ENCODE data around the gene DEFB124. TPM values are rescaled to one million over a fixed set of nuclear protein-coding genes. Genes with fewer than 3 reads are reported as not detected.
"Not testable (repeated sequence)": the region's sequence is repeated elsewhere in the genome, so short reads cannot be mapped to it uniquely, and the experiment has no call there.

The DEFB124 gene, protein sequence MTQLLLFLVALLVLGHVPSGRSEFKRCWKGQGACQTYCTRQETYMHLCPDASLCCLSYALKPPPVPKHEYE
- total RNA-seq, result not detected in 2 replicates

DNA sequence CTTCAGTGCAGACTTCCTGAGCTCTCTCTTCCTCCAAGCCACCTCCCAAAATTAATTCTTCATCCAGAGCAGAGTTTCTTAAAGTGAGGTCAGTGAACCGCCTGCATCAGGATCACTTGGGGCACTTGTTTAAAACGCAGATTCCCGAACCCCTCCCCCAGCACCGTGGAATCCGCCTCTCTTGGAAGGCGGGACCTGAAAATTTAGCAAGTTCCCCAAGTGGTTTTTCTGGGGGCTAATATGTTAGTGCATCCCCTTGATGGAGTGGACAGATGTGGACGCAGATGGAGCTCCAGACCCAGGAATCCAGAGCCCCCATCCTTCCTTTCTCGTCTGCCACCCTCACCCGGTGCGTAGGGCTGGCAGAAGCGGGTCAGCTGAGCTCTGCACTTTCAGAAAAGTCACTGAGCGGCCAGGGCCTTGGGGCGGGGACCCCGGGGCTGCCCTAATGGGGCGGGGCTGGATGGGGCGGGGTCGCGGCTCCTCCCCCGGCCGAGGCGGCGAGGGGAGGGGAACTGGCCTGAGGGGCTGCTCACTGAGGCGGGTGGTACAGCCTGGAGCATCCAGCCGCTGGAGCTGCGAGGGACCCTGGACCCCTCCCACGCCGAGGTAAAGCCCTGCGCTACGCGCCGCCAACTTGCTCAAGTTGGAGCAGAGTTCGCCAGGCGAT lies at the start of gene DEFB124, which contains the start of gene REM1:
DEFB124 (minus strand) TSS at position 370 of the 670 bp plus-strand sequence. CDS start 2,114 bp downstream, outside the sequence.
REM1 (plus strand) TSS at position 531 of the 670 bp plus-strand sequence. CDS start 1,158 bp downstream, outside the sequence.
- DNase-seq (ENCODE audit: low read depth), result no peak

DNA sequence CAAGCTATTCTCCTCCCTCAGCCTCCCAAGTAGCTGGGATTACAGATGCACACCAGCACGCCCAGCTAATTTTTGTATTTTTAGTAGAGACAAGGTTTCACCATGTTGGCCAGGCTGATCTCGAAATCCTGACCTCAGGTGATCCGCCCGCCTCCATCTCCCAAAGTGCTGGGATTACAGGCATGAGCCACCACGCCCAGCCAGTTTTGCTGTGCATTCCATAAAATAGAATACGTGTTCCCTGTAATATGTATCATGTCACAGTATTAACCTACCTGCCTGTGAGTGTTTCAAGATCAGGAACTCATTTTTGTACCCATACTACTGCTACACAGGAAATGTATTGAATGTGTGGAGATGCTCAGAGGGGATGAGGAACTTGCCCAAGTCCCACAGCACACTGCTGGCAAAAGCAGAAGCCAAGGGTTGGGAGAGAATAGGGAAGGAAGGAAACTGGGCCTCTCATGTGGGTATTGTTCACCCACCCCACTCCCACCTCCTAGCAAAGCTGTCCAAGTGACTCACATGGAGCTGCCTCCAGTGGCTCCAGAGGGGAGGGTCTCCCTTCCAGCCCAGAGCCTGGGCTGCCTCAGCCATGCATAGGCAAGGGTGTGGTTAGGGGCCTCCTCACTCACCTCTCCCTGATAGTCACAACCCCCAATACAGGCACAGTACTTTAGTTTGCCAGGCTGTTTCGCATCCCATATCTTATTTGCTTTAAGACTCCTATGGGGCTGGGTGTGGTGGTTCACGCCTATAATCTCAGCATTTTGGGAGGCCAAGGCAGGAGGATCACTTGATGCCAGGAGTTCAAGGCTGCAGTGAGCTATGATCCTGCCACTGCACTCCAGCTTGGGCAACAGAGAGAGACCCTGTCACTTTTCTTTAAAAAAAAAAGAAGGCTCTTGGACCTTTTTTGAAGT lies 48.7 kb upstream of the DEFB124 start:
- peak; percentile 63 for DNase-seq (ENCODE audit: low read depth)

- no peak for DNase-seq (ENCODE audit: low read depth)
Observed at GRCh38 chr20:31522731-31523130, 47.8 kb upstream of the DEFB124 start.

GRCh38 chr20:31521267-31521666 lies 46.3 kb upstream of the DEFB124 start:
- DNase-seq (ENCODE audit: low read depth), result not testable (repeated sequence)

DNA sequence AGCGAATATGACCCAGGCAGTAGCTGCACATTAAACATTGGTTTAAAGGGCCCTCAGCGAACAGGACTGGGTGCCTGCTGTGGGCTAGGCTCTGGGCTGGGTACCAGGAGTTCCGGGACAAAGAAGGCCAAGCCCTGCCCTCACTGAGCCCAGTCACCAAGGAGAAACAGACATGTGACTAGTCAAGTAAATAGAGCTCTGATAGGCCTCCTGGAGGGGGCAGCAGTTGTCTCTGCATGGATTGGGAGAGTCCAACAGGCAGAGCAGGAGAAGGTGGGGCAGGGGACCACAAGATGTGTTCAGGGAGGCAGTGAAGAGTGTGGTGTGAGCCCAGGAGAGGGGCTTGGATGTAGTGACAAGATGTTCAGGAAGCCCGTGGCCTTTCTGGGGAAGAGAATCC lies 42.4 kb upstream of the DEFB124 start:
- DNase-seq (ENCODE audit: low read depth), result peak; percentile 63

GRCh38 chr20:31516651-31517050 lies 41.7 kb upstream of the DEFB124 start:
- no peak for DNase-seq (ENCODE audit: low read depth)

- DNase-seq (ENCODE audit: low read depth), result no peak
Observed at GRCh38 chr20:31516166-31516565, 41.2 kb upstream of the DEFB124 start.

DNA sequence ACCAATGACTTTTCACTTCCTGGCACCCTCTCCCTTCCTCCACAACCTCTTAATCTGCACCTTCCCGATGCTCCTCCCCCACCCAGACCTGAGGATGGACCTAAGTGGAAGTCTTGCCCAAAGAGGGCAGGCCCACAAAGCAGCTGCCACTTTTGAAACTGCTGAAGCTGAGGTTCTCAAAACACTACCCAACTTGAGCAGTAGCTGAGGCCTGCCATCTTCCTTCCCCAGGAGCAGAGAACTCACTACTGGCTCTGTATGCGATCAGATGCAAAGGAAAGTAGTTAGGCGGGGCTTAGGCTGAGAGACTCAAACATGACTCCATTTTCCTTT lies 40.8 kb upstream of the DEFB124 start:
- no peak for DNase-seq (ENCODE audit: low read depth)

DNA sequence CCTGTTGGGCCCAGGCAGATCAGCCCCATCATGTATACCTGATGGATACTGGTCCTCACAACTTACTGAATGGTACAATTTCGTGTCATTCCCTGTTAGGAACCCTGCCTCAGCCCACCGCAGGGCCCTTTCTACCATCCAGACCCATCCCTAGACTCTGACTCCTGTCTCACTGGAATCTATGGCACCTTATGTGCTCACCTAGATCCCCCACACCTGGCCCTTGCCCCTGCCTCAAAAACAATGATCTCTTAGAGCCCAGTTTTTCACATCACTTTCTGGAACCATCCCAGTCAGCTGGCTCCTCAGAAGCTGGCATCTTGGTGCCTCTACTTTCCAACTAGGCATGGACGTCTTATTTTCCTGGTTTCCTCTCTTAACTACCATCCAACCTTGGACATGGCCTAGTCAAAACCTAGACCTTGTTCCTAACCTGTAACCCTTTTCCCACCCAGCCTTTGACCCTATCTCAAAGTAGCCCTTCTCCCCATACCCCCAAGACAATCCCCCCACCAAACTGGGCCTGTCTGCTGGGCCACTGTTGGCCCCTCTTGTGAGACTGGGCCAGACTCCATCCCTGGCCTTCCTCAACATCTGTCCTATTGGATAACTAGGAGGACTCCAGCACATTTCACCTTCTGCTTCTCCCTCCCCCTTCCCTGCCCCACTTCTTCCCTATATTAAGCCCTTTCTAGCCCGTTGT lies 40.3 kb upstream of the DEFB124 start:
- DNase-seq (ENCODE audit: low read depth), result no peak

- DNase-seq (ENCODE audit: low read depth), result peak; percentile 84
Observed at GRCh38 chr20:31514154-31515071, 39.5 kb upstream of the DEFB124 start, which contains the start of gene HM13. TSS of gene HM13 (plus strand) at chr20:31514442. CDS start at chr20:31514552, 110 bp downstream.

DNA sequence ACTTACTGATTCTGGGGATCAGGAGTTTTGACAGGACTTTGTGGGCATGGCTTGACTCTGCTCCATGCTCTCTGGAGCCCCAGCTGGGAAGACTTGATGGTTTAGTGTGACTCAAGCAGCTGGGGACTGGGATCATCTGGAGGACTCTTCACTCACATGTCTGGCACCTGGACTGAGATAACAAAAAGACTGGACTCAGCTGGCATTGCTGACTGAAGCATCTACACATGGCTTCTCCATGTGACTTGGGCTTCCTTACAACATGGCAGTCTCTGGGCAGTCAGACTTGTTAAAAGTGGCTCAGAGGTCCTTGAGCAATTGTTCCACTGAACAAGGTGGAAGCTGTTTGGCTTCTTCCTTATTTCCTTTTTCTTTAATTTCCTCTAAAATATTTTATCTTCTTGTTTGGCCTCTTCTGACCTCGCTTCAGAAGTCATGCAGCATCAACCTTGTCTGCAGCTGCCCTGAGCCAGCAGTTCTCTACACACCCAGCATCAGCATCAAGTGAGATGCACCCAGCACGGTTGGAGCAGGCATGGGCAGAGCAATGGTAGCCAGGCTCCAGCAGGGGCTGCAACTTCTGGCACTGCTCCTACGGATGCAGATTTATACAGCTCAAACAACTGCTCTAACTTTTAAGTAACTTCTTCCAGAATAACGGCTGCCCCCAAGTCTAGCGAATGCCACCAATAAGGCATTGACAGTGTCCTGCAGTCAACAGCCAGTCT lies 33.8 kb upstream of the DEFB124 start:
- no peak for DNase-seq (ENCODE audit: low read depth)

GRCh38 chr20:31505903-31506302 lies 31.0 kb upstream of the DEFB124 start:
- DNase-seq (ENCODE audit: low read depth), result no peak

DNA sequence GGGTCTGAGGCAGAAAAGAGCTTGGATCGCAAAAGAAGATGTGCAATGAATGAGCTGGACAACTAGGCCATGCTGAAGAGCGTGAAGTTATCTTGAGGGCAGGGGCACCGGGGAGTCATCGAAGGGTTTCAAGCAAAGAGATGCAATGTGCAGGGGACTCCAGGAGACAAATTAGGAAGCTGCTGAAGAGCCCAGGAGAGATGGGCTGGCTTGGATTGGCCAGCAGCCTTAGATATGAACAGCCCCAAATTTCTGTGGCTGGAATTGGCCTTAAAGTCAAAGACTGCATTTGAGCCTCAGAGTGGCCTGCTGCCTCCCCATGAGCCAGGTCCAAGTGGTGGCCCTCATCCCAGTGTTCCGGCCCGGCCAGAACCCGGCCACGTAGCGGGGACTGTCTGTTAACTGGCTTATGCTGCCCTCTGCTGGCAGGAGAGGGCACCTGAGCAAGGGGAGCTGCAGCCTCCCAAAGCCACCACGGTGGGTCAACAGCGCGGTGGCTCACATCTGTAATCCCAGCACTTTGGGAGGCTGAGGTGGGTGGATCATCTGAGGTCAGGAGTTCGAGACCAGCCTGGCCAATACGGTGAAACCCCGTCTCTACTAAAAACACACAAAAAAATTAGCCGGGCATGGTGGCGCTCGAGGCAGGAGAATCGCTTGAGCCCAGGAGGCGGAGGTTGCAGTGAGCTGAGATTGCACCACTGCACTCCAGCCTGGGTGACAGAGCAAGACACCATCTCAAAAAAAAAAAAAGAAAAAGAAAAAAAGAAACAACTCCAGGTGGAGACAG lies 28.2 kb upstream of the DEFB124 start:
- DNase-seq (ENCODE audit: low read depth), result peak; percentile 32

- no peak for DNase-seq (ENCODE audit: low read depth)
Observed at GRCh38 chr20:31500527-31500926, 25.6 kb upstream of the DEFB124 start.

DNA sequence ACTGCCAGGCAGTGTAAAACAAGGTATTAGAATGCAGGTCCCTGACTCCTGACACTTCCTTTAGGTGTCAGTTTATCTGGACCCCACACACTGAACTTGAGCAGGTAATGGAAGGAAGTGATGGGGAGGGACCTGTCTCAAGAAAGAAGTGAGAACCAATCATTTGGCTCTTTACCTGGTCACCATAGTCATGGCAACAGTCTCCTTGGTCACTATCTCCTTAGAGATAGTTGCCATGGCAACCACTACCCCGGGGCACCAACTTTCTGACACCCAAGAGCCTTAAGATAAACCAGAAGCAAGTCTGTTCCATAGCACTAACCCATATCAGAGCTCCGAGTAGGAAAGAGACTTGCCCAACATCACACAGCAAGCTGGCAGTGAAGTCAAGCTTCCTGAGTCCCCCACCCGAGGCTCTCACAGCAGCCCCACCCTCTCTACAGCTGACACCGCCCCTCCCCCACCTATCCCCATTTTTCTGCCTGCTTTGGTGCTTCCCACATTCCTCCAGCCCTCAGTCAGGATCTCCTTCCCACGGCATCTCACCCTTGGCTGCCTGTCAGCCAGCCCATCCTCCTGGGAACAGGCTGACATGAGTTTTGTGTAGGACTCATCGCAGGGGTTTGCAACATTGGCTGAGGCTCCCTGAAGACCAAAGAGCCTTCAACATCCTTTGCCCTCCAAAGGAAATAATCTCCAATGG lies 23.1 kb upstream of the DEFB124 start:
- no peak for DNase-seq (ENCODE audit: low read depth)

GRCh38 chr20:31496761-31497295 lies 21.9 kb upstream of the DEFB124 start:
- DNase-seq (ENCODE audit: low read depth), result no peak

DNA sequence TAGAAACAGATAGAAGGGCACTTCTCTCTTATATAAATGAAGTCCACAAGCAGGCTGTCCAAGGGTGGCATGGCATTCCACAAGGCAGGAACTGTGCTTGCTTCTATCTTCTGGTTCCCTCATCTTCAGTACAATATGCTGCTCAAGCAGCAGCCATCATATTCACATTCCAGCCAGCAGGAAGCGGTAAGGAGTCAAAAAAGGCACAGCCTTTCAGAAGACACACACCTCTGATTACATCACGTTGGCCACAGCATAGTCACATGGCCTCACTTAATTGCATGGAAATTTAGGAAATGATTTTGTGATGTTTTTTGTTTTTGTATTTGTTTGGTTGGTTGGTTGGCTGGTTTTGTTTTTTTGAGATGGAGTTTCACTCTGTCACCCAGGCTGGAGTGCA lies 19.2 kb upstream of the DEFB124 start:
- DNase-seq (ENCODE audit: low read depth), result peak; percentile 53

DNA sequence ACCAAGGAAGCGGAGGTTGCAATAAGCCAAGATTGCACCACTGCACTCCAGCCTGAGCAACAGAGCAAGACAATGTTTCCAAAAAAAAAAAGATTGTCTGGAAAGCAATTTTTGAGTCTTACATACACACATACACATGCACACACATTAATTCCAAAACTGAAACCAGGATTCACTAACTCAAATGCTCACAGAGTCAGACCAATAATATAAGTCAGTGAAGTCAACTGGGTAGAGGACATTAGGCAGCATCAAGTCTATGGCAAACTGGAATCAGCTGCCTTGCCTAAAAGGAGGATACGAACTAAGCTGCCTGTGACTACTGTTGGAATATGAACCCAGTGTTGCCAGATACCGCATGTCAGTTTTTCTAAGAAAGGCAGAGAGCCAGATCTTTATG lies 15.8 kb upstream of the DEFB124 start:
- DNase-seq (ENCODE audit: low read depth), result no peak

GRCh38 chr20:31489152-31489551 lies 14.2 kb upstream of the DEFB124 start:
- no peak for DNase-seq (ENCODE audit: low read depth)
